NOMO-1 (cell line): ENCODE measurements around the gene ITK.
"Not testable (repeated sequence)": the region's sequence is repeated elsewhere in the genome, so short reads cannot be mapped to it uniquely, and the experiment has no call there.

ENCODE experiments used
- DNase-seq, 2 experiments: peaks; one replicate each; lab custom pipeline; 2025; ENCODE audit not compliant: unreplicated experiment in 2 of 2; lab: John Stamatoyannopoulos, UW

Gene ITK

DNA sequence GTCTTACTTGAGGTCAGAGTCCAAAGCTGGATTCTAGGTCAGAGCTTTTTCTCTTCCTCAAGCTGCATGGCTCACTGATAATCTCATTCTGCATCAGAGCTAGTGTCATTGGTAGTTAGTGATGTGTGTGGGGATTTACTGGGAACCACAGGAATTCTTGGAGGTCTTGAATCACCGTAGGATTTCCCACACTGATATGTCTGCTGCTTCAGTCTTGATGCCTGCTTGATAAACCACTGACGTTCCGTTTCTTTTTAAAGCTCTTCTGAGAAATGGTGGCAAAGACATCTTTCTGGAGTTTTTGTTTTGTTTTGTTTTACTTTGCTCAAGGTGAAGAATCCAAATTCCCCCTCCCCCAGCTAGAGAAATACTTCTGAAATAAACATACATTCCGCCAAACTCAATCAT is 13.4 kb upstream of the ITK start:
- no peak for DNase-seq

DNA sequence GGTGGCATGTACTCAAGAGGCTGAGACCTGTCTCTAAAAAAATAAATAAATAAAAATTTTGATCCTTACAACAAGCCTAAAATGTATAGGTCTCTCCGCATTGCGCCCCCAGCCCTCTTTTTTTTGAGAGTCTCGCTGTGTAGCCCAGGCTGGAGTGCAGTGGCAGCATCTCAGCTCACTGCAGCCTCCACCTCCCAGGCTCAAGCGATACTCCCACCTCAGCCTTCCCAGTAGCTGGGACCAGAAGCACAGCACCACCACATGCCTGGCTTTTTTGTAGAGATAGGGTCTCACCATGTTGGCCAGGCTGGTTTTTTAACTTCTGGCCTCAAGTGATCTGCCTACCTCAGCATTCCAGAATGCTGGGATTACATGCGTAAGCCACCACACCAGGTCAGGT is 12.4 kb upstream of the ITK start:
- DNase-seq, result no peak

DNA sequence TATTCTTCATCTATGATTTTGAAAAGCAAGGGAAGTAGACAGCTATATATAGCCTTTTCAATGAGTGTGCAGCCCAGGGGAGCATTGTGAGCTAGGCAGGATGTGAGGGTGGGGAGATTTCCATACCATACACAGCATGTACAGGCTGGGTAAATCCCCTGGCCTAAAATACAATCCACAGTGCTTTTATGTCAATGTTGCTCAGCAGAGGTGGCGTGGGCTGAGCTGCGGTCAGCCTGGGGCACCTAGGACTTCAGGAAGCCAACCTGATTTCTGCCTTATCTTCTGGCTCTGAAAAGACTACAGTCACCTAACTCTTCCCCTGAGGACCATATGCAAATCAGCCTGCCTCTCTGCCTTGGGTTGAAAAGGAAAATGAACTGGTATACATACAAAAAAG is 8.2 kb upstream of the ITK start:
- no peak for DNase-seq

DNA sequence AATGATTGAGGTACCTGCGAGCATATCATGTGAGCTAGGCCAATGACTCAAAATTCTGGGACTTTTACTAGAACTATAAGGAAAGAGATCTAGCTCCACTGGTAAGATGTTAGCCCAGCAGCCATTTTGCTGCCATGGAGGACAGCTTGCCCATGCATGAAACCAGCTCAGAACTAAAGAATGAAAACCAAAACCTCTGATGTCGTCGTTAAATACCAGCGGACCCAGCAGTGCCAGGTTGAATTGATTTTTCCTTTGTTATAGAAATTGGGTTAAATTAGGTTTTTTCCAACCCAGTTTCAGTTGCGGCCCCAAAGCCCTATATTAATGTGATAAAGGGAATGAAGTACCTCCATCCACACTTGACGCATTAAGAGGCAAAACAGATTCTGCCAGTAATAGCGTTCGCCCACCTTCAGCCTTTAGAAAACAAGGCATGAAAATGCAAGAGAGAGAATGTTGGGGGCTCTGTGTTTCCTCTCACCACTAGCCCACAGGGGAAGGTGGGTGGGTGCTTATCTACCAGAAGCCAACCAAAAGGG is 5.5 kb upstream of the ITK start:
- no peak for DNase-seq

DNA sequence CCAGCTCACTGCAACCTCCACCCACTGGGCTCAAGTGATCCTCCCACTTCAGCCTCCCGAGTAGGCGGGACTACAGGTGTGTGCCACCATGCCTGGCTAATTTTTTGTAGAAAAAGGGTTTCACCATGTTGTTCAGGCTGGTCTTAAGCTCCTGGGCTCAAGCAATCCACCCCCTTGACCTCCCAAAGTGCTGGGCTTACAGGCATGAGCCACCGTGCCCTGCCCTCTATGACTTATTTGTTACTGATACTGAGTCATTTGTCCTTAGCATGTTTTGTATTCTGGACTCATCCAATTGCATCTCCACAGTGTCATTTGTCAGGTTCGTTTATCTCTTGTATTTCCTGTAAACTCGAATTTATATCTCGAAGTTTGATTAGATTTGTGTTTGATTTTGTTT is 2.7 kb upstream of the ITK start:
- DNase-seq, result no peak

DNA sequence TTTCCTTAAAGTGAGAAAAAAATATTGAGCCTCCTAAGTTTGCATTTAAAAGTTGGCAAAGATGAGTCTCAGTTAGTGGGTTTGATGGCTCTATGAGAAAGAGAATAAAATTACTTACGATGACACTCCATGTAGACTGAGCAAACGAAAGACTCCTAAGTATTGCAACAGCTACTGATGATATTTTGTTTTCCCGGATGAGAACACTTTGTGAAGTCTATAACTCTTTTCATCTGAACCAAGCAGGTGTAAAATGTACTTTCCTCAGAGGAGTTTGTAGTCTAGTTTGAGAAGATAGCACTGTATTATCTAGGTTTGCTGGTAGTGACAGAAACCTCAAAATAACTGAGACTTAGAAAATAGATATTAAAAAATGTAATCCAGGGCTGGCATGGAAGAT is 1.7 kb upstream of the ITK start:
- no peak for DNase-seq

DNA sequence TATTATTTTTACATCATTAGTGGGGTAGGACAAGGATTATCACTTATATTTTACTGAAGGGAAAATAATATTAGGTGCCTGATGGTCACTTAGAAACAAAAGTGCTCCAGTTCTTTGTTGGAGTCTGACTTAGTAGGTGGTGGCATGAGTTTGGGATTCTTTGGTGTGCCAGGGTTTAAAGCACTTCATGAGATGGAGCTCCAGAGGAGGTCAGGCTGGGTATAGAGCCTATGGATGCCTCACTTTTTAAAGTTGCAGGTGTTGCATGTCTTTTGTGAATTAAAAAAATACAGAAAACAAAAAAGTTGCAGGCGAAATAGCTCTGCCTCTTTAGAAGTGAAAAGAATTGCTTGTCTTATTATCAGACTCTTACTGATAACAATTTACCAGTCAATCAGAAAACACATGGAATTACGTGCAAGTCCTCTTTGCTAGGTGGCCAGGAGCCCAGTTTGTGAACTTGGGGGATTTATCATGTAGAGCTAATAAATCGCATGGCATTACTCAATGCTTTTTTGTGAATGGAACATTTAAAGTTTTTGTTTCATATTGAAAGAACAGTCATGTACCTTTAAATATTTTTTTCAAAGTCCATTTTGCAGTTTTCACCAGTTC is 1.6 kb downstream of the ITK start:
- DNase-seq, result no peak

DNA sequence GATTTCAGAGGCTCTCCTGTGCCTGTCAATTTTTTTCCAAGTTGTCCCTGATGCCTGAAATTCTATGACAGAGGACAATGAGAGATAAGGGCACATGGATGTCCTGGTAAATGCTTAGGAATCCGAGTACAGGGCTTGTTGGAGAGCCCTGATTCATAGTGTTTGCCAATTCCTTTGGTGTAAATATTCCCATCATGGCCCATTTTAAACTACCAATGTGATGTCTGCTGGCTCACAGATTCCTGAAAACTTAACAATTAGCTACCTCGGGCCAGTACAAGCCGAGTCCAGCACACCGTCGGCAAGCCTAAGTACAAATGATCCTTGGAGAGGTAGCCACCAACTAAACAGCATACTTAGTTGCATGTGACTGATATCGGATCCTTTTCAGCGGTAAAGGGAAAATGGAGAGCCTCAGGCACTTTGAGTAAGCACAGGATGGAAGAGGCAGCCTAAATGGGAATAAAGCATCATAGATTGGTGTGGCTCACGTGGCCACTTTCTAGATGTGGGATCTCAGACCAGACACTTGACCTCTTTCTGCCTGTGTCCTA is 3.6 kb downstream of the ITK start:
- no peak for DNase-seq

DNA sequence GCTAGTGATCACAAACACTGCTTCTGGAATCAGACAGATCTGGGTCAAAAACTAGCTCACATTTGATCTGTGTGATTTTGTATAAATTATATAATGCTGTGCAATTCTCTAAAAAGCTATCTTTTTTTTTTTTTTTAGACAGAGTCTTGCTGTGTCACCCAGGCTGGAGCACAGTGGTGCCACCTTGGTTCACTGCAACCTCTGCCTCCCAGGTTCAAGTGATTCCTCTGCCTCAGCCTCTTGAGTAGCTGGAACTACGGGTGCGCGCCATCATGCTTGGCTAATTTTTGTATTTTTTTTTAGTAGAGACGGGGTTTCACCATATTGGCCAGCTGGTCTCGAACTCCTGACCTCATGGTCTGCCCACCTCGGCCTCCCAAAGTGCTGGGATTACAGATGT is 4.5 kb downstream of the ITK start:
- not testable (repeated sequence) for DNase-seq

DNA sequence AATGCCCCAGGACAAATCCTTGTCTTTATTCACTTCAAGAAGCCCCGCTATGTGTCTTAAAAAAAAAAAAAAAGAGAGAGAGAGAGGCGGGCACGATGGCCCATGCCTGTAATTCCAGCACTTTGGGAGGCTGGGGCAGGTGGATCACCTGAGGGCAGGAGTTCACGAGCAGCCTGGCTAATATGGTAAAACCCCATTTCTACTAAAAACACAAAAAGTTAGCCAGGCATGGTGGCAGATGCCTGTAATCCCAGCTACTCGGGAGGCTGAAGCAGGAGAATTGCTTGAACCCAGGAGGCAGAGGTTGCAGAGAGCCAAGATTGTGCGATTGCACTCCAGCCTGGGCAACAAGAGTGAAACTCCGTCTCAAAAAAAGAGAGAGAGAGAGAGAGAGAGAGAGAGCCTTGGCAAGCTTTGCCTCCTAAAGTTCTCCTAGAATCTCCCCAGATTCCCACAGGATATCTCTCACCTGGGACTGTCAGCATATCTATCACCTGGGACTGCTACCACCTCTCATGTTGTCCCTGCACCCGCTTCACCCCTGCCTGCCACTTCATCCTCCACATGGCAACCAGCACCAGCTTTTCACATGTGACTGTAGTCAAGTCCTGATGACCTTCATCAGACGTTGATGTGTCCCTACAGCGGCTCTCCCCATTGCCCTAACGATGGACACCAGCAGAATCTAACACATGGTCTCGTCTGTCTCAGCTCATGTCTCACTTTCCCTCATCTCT is 5.8 kb downstream of the ITK start:
- no peak for DNase-seq

DNA sequence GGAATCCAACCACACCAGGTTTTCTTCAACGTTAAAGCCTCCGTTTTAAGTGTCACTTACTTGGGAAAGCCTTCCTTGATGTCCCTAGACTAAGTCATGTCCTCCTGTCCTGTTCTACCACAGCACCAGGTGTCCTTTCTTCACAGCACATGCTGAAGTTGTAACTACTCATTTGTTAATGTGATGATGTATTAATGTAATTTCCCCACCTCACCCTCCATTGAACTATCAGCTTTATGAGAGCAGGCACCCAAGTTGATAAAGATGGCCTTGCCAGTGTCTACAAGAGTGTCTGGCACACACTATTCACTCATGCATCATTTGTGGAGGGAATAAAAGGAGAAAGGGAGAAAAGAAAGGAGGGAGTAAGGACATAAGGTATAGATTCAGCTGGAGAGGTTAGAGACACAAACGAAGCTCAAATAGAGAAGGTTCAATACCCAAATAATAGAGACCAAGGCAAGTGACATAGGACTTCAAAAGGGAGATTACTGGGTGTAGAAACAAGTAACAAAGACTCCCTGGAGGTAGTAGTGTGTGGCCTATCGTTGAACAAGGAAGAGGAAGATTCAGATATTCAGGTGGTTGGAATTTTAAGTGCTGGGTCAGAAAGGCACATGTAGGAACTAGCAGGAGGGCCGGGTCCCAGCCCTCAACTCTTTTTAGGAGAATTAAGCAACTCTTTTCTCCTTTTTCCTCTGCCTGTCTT is 6.6 kb downstream of the ITK start:
- no peak for DNase-seq

DNA sequence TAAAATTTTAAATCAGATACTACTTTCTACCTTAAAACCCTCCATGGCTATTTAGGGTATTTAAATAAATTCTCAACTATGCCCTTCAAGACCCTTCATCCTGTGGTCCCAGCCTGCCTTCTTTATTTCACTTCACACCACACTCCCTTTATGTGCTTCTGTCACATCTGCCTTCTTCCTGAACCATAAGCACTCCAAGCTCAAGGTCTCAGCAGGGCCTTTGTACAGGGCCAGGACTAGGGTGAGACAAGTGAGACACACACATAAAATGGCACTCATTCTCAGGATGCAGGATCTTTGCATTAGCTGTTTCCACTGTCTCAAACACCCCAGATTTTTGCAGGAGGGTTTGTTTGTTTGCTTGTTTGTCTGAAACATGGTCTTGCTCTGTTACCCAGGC is 7.6 kb downstream of the ITK start:
- DNase-seq, result no peak

DNA sequence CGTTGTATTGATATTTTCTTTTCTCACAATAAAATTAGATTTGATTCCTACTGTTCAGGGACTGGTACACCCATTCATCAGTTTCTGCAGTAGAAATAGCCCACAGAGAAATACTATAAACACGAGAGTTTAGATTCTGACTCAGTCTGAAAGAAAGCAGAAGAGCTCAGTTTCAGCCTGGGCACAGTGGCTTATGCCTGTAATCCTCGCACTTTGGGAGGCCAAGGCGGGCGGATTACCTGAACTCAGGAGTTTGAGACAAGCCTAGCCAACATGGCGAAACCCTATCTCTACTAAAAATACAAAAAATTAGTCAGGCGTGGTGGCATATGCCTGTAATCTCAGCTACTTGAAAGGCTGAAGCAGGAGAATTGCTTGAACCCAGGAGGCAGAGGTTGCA is 8.6 kb downstream of the ITK start:
- no peak for DNase-seq

DNA sequence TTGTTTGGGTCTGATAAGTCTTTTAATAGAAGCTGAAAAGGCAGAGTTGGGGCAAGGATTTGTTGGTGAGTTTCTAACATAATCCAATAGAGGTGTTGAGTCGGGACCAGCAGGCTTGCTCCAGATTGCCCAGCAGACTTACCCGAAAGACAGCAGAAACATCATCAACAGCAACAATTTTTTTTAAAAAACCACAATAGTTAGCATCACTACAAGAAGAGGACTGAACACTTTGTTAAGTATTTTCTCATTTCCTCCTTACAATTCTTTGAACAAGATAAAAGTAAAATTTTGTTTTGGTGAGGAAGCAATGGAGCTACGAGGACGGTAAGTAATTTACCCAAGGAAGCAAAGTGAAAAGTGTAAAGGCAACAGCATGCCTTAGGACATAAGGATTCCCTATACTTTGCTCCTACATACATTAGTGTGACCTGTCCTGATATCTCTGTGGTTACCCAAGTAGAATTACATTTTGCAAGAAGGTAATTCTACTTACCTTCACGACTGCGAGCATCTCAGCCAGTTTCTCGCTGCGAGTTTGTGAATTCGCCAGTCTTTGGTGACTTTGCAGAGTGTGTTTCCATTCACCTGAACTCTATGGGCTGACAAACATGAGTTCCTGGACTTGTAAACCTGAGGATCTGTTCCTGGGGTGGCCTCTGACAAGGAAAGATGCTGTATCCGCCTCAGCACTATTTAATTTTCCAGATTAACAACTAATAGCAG is 13.2 kb downstream of the ITK start:
- no peak for DNase-seq

DNA sequence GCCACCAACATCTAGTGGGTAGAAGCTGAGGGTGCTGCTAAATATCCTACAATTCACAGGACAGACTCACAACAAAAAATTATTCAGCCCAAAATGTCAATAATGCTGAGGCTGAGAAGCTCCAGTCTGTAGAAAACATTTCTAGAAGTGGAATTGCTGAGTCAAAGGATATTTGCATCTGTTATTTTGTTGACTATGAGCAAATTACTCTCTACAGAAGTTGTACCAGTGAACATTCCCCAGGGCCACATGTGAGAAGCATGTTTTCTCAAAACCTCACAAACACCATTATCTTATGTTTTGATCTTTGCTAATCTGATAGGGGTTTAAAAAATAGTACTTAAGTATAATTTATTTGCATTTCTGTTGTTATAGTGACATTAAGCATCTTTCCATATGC is 15.4 kb downstream of the ITK start:
- DNase-seq, result no peak

DNA sequence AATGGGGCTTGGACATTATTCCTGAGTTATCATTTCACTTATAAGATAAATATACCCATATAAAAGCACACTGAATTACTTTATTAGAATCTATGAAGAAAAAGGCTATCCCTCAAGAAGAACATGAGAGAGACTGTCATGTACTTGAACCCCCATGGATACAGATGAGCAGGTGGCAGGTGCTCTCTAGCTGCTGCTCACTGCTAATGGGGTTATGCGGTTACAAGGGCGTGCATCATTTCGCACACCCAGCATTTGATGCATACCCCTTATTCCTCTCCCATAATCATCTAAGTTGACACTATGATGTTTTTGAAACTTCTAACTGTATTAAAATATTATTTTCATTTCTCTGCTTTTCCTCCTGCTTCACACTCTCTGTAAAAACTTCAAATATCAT is 16.4 kb downstream of the ITK start:
- DNase-seq, result no peak

DNA sequence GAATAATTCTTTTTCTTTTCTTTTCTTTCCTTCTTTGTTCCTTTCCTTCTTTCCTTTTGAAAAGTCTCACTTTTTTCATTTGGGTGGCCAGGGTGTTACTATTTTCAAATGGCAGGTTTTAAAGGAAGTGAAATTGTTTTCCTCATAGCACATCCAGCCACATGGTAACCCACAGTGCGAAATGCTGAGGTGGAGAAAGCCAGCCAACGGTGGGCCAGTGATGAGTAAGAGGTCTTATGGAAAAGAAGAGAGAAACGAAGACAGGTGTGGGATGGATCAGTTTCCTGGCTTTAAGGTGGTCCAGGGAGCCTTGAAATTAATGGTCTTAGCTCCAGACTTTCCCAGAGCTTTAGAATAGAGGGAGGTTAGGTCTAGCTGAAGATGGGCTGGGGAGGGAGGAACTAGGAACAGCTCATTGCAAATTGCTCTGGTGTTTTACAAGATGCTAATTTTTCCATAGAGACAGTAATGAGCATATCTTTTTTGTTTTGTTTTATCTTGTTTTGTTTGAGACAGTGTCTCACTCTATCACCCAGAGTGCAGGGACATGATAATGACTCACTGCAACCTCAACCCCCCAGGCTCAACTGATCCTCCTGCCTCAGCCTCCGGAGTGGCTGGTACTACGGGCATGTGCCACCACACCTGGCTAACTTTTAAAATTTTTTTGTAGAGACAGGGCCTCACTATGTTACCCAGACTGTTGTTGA is 17.8 kb downstream of the ITK start:
- DNase-seq, result no peak

DNA sequence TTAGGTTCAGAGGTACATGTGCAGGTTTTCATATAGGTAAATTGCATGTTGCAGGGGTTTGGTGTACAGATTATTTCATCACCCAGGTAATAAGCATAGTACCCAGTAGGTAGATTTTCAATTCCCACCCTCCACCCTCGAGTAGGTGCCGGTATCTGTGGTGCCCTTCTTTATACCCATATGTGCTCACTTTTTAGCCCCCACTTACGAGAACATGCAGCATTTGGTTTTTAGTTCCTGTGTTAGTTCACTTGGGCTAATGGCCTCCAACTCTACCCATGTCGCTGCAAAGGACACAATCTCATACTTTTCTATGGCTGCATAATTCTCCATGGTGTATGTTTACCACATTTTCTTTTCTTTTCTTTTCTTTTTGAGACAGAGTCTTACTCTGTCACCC is 21.2 kb downstream of the ITK start:
- no peak for DNase-seq

DNA sequence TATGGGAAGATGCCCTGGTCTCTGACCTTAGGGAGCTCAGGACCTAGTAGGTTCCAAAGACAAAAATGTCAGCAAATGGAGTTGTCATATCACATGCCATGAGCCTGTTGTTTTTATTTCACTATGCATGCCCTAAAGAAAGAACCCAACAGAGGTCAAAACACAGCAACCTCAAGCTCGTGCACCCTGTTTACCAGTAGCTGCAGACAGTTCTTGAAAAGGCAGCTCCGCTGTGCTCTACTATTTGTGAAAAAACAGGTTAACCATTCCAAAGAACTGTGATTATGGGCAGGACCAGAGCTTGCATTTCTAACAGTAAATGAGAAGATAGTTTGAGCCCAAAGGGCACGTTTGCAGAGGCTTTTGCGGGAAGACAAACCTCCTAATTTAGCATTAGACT is 22.8 kb downstream of the ITK start:
- DNase-seq, result no peak

DNA sequence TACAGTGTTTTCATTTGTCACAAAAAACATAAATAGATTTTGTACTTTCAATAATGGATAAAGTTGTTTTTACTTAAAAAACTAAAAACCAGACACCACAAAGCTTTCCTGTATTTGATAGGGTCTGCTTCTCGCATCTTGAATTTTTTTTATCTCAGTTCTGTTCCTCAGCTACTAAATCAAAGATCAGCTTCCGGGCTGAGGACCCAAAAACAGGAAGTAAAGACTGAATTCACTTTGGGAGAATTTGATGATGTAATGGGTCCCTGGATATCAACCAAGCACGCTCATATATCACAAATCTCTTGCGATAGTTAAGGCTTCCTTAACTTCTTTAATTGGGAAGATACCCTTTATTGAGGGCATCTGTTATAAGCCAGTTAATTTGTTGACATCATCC is 24.1 kb downstream of the ITK start:
- peak; percentile 19 to 79 for DNase-seq
